GM13976 (cell line): ENCODE measurements around the gene ZNF525.
A peak's percentile ranks its signal among the peaks of the same experiment; 100 is the strongest.

Source experiments
- DNase-seq: peaks from one replicate; pipeline ENCODE4 v3.0.0; 2012; ENCODE audit warnings: low spot score
- in situ Hi-C: fragments of 300-500 bp; cut with MboI; formaldehyde crosslinking; loops from one replicate; pipeline ENCODE4 v1.12.0; 2022; ENCODE audit warnings: low sequenced_read_pairs, mixed read lengths, inconsistent platforms; ENCODE audit not compliant: unreplicated experiment
- TF ChIP-seq, protein P1 (sequence below): IDR thresholded peaks from 2 replicates; pipeline ENCODE4 v1.5.1; 2012; ENCODE audit warnings: borderline replicate concordance, mild to moderate bottlenecking; ENCODE audit not compliant: insufficient read depth; ENCODE audit errors: extremely low read depth, missing control alignments, control extremely low read depth

Gene ZNF525

DNA sequence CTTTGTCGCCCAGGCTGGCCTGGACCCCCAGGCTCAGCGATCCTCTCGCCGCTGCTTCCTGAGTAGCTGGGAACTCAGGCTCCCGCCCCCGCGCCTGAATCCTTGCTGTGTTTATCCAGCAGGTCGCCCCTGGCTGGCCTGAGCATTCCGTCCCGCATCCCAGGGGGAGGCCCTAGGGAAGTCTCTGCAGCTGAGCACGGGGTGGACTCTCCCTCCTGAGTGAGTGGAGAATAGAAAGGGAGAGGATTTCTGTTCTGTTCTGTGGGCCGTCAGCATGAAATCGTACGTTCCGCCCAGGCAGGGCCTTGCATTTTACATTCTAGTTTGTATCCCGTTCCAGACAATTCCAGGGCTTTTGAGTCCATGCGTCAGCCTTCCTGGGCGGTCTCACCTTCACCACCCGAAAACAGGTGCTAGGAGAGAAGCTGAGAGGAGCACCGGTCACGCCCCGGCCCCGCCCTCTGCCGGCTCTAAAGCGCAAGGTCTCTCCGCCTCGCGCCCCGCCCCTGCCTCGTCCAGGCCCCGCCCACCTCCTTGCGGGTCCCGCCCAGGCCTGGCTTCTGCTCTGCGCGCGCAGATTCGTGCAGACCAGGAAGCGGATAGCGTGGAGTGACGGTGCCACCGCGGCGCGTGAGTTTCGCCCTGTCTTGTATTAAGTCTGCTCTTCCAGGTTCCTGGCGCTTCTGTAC is 66.0 kb downstream of the ZNF525 start, which contains the start of gene ZNF761:
Gene ZNF761, plus strand, starts transcription at position 586 of the 689 bp plus-strand sequence. CDS start 15,285 bp downstream, outside the sequence.
- DNase-seq, result peak; percentile 94
- TF ChIP-seq, protein P1, sequence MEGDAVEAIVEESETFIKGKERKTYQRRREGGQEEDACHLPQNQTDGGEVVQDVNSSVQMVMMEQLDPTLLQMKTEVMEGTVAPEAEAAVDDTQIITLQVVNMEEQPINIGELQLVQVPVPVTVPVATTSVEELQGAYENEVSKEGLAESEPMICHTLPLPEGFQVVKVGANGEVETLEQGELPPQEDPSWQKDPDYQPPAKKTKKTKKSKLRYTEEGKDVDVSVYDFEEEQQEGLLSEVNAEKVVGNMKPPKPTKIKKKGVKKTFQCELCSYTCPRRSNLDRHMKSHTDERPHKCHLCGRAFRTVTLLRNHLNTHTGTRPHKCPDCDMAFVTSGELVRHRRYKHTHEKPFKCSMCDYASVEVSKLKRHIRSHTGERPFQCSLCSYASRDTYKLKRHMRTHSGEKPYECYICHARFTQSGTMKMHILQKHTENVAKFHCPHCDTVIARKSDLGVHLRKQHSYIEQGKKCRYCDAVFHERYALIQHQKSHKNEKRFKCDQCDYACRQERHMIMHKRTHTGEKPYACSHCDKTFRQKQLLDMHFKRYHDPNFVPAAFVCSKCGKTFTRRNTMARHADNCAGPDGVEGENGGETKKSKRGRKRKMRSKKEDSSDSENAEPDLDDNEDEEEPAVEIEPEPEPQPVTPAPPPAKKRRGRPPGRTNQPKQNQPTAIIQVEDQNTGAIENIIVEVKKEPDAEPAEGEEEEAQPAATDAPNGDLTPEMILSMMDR, result no peak
- in situ Hi-C loops, result no loop called here

DNA sequence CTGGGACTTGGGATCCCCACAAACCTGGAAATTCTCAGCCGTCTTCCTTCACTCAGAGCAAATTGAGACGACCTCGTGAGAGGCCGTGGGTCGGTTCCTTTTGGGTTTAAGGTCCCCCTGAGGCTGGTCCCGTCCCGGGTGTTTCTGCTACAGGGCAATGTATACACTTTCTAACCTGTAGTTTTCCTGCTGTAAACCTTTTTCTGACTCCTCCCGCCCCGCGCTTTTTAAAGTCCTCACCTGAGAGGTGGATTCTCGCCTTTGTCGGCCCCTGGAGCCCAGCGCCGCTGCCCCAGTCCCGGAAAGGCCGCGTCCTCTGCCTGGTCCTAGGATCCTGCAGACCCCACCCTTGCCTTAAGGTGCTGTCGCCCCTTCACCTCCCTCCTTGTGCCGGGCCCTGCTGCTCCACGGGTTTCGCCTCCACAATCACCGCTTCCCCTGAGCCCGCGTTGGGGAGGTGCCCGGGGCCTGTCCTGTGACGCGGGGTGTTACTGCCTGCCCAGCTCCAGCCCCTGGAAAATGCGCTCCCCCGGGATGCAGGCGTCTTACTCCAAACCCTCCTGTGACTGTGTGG is 66.7 kb downstream of the ZNF525 start:
- peak; percentile 30 for DNase-seq

More for the DNA sequence above, 66.7 kb downstream of the ZNF525 start:
- in situ Hi-C loops, result no loop called here
- TF ChIP-seq, protein P1, result no peak
